ENCODE measurements around the gene NPHS2.
A peak's percentile ranks its signal among the peaks of the same experiment; 100 is the strongest.

The NPHS2 gene

DNA sequence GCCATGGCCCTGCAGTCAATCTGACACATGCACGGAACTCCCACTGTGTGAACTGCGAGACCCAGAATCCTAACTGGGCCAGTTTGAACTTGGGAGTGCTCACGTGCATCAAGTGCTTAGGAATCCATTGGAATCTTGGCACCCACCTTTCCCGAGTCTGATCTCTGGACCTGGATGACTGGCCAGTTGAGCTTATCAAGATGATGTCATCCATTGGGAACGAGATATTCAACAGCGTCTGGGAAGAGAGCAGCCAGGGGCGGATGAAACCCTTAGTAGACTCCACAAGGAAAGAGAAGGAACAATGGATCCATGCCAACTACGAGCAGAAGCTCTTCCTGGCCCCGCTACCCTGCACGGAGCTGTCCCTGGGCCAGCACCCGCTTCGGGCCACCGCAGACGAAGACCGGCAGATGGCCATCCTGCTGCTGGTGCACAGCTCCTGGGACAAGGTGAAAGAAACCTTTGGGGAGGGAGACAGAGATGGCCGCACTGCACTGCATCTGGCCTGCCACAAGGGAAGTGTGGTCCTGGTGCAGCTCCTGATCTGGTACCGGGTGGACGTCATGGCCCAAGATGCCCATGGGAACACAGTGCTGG, 12.8 kb upstream of the NPHS2 start:
- TF ChIP-seq, protein P1, sequence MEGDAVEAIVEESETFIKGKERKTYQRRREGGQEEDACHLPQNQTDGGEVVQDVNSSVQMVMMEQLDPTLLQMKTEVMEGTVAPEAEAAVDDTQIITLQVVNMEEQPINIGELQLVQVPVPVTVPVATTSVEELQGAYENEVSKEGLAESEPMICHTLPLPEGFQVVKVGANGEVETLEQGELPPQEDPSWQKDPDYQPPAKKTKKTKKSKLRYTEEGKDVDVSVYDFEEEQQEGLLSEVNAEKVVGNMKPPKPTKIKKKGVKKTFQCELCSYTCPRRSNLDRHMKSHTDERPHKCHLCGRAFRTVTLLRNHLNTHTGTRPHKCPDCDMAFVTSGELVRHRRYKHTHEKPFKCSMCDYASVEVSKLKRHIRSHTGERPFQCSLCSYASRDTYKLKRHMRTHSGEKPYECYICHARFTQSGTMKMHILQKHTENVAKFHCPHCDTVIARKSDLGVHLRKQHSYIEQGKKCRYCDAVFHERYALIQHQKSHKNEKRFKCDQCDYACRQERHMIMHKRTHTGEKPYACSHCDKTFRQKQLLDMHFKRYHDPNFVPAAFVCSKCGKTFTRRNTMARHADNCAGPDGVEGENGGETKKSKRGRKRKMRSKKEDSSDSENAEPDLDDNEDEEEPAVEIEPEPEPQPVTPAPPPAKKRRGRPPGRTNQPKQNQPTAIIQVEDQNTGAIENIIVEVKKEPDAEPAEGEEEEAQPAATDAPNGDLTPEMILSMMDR (IDR thresholded peaks at IDR 0.05; ENCODE audit: poor library complexity, severe bottlenecking): no peak
- peaks cover 55% of the 10 kb centered on the region for H3K27me3 ChIP-seq (ENCODE audit: insufficient read depth, poor library complexity, severe bottlenecking)
- ATAC-seq (ENCODE audit: low read depth): no peak
- no peak overlapping the region for H3K27ac ChIP-seq (ENCODE audit: poor library complexity, severe bottlenecking)
- H3K4me3 ChIP-seq (ENCODE audit: severe bottlenecking): no peak overlapping the region
- no peak for DNase-seq (ENCODE audit: low spot score)
- no peaks in the 10 kb centered on the region for H3K4me1 ChIP-seq (ENCODE audit: insufficient read depth, poor library complexity, severe bottlenecking)
- H3K9me3 ChIP-seq (ENCODE audit: severe bottlenecking): no peaks in the 10 kb centered on the region
- H3K36me3 ChIP-seq (ENCODE audit: low read depth): no peaks in the 10 kb centered on the region

DNA sequence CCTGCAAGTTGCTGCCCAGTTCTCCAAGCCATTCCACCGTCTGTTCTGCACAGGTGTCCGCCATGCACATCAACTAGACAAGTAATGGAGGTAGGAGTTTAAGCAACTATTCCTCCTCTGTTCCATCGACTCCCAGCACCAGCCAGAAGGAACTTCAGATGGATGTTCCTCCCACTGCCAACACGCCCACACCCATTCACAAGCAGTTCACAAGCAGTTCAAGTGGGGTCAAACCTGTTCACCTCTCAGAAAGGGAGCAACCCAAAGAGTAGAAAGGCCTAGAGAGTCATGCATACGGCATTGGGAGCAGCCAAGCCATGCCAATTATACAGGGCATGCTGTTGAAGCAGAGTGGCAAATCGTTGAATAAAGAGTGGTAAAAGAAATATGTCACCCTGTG, 11.6 kb upstream of the NPHS2 start:
- Histone ChIP-seq H3K4me3 (ENCODE audit: severe bottlenecking) (no peak overlapping the region), H3K27ac (ENCODE audit: poor library complexity, severe bottlenecking) (no peak overlapping the region), H3K4me1 (ENCODE audit: insufficient read depth, poor library complexity, severe bottlenecking) (no peaks in the 10 kb centered on the region), H3K27me3 (ENCODE audit: insufficient read depth, poor library complexity, severe bottlenecking) (peaks cover 43% of the 10 kb centered on the region), H3K9me3 (ENCODE audit: severe bottlenecking) (no peaks in the 10 kb centered on the region), H3K36me3 (ENCODE audit: low read depth) (no peaks in the 10 kb centered on the region)
- ATAC-seq (ENCODE audit: low read depth) (no peak), DNase-seq (ENCODE audit: low spot score) (no peak)
- TF ChIP-seq, protein P1 (IDR thresholded peaks at IDR 0.05; ENCODE audit: poor library complexity, severe bottlenecking): no peak

DNA sequence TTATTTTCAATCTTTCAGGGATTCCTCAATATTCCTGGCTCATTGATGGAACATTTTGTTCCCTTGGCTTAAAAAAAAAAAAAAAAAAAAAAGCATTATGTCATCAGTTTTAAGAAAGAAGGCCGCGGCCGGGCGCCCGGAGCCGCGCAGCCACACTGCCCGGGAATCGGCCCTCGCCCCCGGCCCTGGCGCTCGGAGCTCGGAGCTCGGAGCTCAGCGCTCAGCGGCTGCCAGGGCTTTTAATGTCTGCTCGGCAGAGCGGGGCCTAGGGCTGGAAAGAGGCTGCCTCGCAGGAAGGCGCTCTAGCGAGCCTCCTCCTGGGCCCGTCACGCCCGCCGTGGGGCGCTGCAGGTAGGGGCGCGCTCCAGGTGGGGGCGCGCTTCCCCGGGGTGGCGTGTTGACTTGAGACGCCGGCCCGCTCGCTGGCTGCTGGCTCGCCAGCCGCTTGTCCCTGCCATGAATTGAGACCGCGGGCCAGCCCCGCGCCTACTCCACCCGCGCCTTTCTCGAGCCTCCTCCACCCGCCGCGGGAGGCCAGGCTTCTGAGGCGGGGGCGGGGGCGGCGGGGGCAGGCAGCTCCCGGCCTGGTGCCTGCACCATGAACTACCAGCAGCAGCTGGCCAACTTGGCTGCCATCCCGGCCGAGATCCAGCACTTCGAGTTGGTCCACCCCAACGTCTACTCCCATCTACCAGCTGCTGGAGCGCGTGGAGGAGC, 10.5 kb upstream of the NPHS2 start:
- DNase-seq (ENCODE audit: low spot score): no peak
- peak; percentile 63 for ATAC-seq (ENCODE audit: low read depth)
- H3K4me1 ChIP-seq (ENCODE audit: insufficient read depth, poor library complexity, severe bottlenecking): no peaks in the 10 kb centered on the region
- no peaks in the 10 kb centered on the region for H3K9me3 ChIP-seq (ENCODE audit: severe bottlenecking)
- no peak overlapping the region for H3K27ac ChIP-seq (ENCODE audit: poor library complexity, severe bottlenecking)
- peak overlapping the region; percentile 9 for H3K4me3 ChIP-seq (ENCODE audit: severe bottlenecking)
- H3K36me3 ChIP-seq (ENCODE audit: low read depth): no peaks in the 10 kb centered on the region
- H3K27me3 ChIP-seq (ENCODE audit: insufficient read depth, poor library complexity, severe bottlenecking): peaks cover 33% of the 10 kb centered on the region
- TF ChIP-seq, protein P1 (IDR thresholded peaks at IDR 0.05; ENCODE audit: poor library complexity, severe bottlenecking): peak; percentile 37

DNA sequence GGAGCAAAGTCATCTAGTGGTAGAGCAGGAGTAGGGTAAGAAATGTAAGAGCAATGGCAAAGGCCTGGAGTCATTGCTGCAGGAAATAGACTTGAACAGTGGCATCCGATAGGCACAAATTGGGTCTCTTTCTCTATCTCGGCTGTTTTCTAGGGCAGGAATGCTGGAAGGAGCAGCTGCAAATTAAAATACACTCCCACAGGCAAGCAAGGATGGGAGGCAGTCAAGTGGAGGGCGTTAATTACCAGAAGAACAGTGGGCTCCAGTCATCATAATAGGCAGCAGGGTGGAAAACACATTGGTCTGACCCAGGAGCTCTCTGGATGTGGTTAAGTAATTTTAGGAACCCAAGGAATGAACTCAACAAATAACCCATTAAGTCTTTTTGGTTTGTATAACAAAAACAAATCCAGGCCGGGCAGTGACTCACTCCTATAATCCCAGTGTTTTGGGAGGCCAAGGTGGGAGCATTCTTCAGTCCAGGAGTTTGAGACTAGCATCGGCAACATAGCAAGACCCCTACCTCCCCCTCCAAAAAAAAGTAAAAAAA, 8.1 kb upstream of the NPHS2 start:
- Histone ChIP-seq H3K27me3 (ENCODE audit: insufficient read depth, poor library complexity, severe bottlenecking) (peaks cover 24% of the 10 kb centered on the region), H3K4me1 (ENCODE audit: insufficient read depth, poor library complexity, severe bottlenecking) (no peaks in the 10 kb centered on the region), H3K9me3 (ENCODE audit: severe bottlenecking) (no peaks in the 10 kb centered on the region), H3K4me3 (ENCODE audit: severe bottlenecking) (no peak overlapping the region), H3K36me3 (ENCODE audit: low read depth) (no peaks in the 10 kb centered on the region), H3K27ac (ENCODE audit: poor library complexity, severe bottlenecking) (no peak overlapping the region)
- no peak for ATAC-seq (ENCODE audit: low read depth)
- TF ChIP-seq, protein P1 (IDR thresholded peaks at IDR 0.05; ENCODE audit: poor library complexity, severe bottlenecking): no peak
- DNase-seq (ENCODE audit: low spot score): no peak

DNA sequence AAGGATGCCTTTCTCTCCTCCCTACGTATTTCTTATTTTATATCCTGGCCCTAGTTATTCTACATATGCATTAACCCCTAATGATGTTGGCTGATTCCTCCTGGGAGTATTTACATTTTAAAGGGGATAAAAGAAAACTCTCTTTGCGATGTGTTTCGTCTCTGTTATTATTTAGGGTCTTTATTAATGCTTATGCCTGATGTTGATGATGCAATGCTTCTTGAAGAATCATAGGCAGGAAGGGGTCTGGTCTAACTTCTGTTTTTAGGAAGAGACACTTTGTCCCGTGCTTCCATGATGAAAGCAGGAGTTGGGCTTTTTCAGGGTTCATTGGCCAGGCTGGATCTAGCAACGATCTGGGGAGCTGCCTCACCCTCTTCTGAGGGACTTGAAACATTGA, 761 bp upstream of the NPHS2 start:
- peaks cover 61% of the 10 kb centered on the region for H3K27me3 ChIP-seq (ENCODE audit: insufficient read depth, poor library complexity, severe bottlenecking)
- DNase-seq (ENCODE audit: low spot score): no peak

More for the DNA sequence above, 761 bp upstream of the NPHS2 start:
- H3K36me3 ChIP-seq (ENCODE audit: low read depth): no peaks in the 10 kb centered on the region
- H3K4me1 ChIP-seq (ENCODE audit: insufficient read depth, poor library complexity, severe bottlenecking): no peaks in the 10 kb centered on the region
- TF ChIP-seq, protein P1 (IDR thresholded peaks at IDR 0.05; ENCODE audit: poor library complexity, severe bottlenecking): no peak
- H3K9me3 ChIP-seq (ENCODE audit: severe bottlenecking): no peaks in the 10 kb centered on the region
- ATAC-seq (ENCODE audit: low read depth): no peak
- H3K27ac ChIP-seq (ENCODE audit: poor library complexity, severe bottlenecking): no peak overlapping the region
- no peak overlapping the region for H3K4me3 ChIP-seq (ENCODE audit: severe bottlenecking)
